ENCODE results near the gene BARX2.
"Not testable (repeated sequence)": the region's sequence is repeated elsewhere in the genome, so short reads cannot be mapped to it uniquely, and the experiment has no call there.

Gene BARX2

DNA sequence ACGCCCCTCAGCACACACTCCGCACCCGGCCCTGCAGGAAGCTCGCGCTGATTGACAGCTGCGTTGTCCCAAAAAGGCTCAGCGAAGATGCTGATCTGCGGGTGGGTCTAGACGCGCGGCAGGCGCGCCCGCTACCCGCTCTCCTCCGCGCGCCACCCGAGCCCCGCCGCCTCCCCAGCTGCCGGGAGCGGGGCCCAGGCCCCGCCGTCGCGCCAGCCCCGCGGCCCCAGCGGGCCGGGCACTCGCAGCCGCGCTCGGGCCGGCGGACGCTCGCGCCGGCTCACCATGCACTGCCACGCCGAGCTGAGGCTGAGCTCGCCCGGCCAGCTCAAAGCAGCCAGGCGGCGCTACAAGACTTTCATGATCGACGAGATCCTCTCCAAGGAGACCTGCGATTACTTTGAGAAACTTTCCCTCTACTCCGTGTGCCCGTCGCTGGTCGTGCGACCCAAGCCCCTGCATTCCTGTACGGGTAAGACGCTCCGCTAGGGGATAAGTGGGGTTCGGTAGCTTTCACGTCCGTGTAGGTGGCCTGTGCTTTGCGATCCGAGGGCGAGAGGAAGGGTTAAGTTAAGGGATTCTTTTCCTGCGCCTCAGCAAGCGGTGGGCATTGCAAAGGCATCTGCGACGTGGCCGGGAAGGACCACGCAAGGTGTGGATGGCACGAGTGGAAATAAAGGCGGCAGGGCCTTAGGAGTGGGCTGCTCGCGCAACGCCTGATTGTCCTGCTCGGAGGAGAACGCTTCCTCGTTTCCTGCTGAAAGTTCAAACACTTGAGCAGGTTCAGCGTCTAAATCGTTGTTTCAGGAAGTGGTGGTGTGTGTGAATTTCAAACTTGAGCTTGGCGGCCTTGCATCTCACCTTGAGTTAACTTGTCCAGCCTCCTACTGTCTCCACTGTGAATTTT lies at the start of gene BARX2:
Gene BARX2 (plus strand): TSS at position 98 of the 907 bp plus-strand sequence. CDS start 188 bp downstream, at position 286.
- DNase-seq = no peak

- DNase-seq = no peak
Observed at GRCh38 chr11:129326921-129327320, 48.7 kb upstream of the BARX2 start.

DNA sequence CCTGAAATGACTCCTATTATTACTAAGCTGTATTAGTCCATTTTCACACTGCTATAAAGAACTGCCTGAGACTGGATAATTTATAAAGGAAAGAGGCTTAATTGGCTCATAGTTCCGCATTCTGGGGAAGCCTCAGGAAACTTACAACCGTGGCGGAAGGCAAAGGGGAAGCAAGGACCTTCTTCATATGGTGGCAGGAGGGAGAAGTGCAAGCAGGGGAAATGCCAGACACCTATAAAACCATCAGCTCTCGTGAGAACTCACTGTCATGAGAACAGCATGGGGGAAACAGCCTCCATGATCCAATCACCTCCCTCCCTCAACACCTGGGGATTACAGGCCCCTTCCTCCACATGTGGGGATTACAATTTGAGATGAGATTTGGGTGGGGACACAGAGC lies 47.9 kb upstream of the BARX2 start:
- peak; percentile 52 to 67 for DNase-seq

GRCh38 chr11:129328756-129329155 lies 46.9 kb upstream of the BARX2 start:
- DNase-seq = no peak

DNA sequence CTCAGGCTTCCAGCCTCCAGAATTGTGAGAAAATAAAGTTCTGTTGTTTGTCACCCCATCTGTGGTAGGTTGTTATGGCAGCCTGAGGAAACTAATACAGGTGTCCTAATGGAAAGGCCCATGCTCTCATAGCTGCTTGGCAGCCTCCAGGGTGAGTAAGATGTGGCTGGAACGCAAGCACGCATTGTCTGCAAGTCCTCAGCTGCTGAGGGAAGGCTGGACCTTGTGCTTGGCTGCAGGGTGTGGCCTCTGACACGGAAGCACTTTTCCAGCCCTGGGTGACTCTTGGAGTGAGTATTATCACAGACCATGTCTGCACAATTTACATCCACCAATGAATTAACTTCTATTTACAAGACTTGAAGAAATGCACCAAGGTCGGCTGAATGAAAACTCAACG lies 44.4 kb upstream of the BARX2 start:
- no peak for DNase-seq

- peak; percentile 55 to 91 for DNase-seq
Observed at GRCh38 chr11:129331871-129332274, 43.8 kb upstream of the BARX2 start.

DNA sequence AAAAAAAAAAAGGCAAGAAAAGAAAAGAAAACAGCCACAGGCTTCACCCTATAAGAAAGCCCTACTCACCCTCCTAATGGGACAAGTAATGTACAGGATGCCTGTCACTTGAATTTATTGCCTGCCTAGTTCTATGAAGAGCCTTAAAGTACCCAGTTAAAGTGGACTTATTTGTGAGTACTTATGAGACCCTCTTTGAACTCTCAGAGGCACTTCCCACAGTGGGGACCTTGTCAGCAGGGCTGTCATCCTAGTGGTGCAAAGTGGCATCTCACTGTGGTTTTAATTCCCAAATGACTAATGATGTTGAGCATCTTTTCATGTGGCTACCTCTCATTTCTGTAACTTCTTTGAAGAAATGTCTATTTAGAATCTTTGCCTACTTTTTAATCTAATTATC lies 41.8 kb upstream of the BARX2 start:
- no peak for DNase-seq

DNA sequence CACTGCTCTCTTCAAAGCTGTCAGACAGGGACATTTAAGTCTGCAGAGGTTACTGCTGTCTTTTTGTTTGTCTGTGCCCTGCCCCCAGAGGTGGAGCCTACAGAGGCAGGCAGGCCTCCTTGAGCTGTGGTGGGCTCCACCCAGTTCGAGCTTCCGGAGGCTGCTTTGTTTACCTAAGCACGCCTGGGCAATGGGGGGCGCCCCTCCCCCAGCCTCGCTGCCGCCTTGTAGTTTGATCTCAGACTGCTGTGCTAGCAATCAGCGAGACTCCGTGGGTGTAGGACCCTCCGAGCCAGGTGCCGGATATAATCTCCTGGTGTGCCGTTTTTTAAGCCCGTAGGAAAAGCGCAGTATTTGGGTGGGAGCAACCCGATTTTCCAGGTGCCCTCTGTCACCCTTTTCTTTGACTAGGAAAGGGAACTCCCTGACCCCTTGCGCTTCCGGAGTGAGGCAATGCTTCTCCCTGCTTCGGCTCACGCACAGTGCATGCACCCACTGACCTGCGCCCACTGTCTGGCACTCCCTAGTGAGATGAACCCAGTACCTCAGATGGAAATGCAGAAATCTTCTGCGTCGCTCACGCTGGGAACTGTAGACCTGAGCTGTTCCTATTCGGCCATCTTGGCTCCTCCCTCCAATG lies 31.2 kb upstream of the BARX2 start:
- not testable (repeated sequence) for DNase-seq

- no peak for DNase-seq
Observed at GRCh38 chr11:129346916-129347315, 28.7 kb upstream of the BARX2 start.

DNA sequence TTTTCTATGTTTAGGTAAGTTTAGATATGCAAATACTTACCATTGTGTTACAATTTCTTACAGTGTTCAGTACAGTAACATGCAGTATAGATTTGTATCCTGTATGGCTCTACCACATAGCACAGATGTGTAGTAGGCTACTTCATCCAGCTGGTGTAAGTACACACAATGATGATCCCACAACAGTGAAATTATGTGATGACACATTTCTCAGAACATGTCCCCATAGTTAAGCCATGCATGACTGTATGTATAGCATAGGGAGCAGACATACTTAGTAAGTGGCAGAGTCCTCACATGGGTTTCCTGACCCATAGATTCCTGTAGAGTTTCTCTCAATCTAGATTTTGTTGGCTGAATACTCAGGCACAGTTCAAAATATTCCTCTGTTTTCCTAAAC lies 26.8 kb upstream of the BARX2 start:
- no peak for DNase-seq

- no peak for DNase-seq
Observed at GRCh38 chr11:129352676-129353075, 23.0 kb upstream of the BARX2 start.

DNA sequence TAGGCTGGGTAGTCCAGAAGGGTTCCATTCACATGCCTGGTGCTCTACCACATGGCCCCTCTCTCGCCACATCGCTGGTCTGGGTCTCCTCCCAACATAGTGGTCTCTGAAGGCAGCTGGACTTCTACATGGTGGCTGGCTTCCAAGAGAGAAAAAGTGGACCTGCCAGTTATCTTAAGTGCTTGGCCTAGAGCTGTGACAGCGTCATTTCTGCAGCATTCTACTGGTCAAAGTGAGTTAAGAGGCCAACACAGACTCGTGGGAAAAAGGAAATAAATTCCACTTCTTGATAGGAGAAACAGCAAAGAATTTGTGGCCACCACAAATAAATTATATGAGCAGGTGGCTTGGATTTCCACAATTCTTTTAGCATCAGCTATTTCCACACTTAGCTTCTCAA lies 21.0 kb upstream of the BARX2 start:
- no peak for DNase-seq

DNA sequence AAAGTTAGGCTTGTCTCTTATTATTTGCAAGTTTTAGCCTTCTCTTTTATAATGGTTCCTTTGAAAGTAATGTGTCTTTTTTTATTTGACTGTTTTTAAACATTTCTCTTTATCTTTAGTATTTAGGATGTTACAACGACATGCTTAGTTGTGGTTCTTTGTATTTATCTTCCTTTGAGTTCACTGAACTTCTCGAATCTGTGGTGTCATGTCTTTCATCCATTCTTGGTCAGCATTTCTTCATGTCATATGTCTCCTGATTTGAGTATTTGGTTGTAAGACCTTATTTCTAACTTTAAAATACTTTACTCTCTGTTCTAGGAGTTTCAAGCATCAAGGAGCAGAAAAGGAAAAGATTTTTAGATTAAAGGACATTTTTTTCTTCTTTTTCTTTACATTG lies 15.9 kb upstream of the BARX2 start:
- no peak for DNase-seq

DNA sequence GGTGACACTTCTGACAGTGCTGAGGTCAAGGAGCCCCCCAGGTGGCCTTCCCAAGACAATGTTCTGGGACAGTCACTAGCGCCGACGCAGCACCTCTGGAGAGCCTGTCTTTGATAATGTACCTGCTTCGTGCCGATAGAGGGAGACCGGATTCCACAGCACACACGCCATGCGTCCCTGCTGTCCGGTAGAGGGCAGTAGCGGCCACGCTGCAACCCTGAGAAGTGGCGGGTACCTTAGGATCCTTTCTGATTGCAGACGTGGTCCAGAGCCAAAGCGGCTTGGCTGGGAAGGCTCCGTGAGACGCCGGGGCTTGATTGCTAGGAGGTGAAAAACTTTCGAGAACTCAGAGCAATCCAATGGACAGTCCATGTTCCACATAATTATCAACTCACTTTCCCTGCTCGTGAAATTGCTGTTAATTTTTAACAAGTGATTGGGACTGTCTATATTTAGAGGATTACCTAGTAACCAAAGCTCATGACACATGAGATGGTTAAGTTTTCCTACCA lies 11.4 kb upstream of the BARX2 start:
- peak; percentile 65 to 83 for DNase-seq

- no peak for DNase-seq
Observed at GRCh38 chr11:129365816-129366215, 9.8 kb upstream of the BARX2 start.

GRCh38 chr11:129366737-129367597 lies 8.7 kb upstream of the BARX2 start:
- no peak for DNase-seq

DNA sequence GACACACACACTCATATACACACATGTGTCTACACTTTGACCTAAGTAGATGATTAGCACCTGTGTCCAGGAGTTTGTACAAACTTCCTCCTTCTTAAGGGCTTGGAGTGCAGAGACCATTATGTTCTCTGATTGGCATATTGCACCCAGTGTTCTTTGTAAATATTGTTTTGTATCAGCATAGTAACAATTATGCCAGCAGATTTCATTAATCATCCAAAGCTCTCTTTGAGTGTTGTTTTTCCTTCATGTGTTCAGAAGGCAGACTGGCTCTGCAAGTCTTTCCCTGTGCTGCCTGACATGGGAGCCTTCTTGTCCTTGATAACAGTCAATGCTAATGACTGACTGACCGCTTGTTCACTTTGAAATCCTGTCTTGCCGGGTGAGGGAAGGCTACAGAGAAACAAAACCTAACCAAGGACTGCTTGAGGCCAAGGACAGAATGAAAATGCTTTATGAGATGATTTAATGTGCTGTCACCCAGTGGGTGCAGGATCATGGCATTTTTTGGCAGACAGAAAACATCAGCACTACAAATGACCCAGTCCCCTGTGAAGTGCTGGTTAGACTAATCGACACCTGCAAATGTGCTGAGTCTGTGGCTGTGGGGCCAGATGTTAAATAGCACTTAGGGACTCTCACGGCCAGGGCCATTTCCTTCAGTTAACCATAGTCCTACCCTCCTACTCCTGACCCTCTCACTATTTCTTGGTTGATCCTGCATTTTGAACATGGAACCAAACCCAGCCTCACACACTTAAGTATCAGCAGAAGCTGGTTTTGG lies 6.6 kb upstream of the BARX2 start:
- DNase-seq = no peak

DNA sequence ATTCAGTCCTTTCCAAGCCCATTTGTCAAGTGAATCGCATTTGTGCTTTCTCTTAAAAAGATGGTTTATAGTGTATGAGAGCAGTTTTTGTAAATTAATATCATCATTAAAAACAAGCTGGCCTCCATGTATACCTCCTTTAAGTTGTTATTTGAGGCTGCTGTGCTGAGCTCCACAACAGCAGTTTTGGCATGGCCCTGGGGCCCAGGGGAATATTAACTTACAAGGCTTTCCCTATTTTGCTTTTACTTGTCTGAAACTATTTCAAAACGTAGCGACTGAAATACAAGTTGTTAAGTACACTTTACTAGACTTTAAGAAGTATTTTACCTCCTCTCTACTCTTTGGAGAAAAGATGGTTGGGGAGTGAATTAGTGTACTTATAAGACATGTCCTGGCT lies 4.9 kb upstream of the BARX2 start:
- no peak for DNase-seq

DNA sequence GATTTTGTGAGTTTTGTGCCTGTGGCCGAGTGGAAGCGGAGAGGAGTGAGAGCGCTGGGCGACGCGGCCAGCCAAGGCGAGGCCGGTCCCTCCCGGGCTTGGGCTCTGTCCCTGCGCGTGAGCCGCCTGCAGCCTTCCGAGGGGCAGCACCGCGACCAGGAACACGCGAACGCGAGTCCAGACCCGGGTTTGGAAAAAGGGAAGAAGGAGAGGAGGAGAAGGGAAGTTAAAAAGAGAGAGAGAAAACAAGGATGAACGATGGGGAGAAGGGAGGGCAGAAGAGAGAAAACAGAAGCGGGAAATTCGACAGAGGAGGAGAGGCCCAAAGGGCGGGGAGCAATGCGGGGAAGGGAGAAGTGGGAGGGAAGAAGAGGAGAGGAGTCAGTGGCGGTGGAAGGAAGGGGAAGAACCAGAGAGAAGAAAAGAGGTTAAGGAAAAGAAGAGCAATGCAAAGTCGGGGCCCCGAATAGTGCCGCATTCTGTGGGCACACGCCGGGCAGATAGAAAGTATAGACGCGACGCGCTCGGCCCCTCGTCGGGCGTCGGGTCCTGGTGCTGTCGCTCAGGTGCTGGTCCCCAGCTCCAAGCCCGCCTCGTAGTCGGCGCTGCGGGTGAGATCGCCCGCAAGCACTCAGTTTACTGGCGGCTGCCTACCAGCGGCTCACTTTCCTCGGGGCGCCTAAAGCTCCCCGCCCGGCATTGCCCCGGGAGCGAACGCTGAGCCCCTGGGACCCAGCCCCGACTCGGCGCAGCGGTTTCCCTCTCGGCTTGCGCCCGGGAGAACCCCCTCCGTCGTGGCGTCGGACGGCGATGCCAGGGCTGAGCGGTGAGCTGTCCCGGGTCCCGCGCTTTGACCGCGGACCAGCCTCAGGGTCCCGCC lies 2.8 kb upstream of the BARX2 start:
- DNase-seq = no peak

GRCh38 chr11:129373489-129373953 lies 2.1 kb upstream of the BARX2 start:
- no peak for DNase-seq
